OCI-LY7 (cell line): ENCODE measurements around the gene HPSE2.

ENCODE experiments used
- EZH2phosphoT487 ChIP-seq: fragments of 200-600 bp; sonication (generic); IDR thresholded peaks from 2 replicates; pipeline ENCODE4 v1.6.1; 2018; ENCODE audit warnings: low read depth, borderline replicate concordance, mild to moderate bottlenecking, mixed run types, antibody characterized with exemption, low read length, moderate library complexity, mixed read lengths
- TF ChIP-seq, protein P1 (sequence below): fragments of 200-600 bp; sonication (generic); conservative IDR thresholded peaks from 2 replicates; pipeline ENCODE4 v1.5.1; 2014; ENCODE audit warnings: mild to moderate bottlenecking, antibody characterized with exemption, low read length, moderate library complexity, mixed read lengths

DNA sequence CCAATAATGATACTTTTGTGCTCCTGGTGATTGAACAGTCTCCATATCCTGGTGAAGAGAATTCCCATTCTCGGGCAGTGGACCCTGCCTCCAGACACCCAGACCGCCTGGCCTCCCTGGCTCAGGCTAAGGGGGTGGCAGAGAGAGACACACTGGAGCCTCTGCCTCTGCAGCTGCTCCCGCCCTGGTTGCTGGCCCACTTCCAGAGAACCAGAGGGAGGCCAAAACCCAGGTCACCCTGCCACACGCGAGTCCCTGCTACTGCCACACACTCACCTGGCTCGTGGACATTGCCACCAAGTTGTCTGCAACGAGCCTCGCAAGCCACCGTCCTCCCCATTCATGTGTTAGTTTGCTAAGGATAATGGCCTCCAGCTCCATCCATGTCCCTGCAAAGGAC, 221.8 kb downstream of the HPSE2 start:
- TF ChIP-seq, protein P1, sequence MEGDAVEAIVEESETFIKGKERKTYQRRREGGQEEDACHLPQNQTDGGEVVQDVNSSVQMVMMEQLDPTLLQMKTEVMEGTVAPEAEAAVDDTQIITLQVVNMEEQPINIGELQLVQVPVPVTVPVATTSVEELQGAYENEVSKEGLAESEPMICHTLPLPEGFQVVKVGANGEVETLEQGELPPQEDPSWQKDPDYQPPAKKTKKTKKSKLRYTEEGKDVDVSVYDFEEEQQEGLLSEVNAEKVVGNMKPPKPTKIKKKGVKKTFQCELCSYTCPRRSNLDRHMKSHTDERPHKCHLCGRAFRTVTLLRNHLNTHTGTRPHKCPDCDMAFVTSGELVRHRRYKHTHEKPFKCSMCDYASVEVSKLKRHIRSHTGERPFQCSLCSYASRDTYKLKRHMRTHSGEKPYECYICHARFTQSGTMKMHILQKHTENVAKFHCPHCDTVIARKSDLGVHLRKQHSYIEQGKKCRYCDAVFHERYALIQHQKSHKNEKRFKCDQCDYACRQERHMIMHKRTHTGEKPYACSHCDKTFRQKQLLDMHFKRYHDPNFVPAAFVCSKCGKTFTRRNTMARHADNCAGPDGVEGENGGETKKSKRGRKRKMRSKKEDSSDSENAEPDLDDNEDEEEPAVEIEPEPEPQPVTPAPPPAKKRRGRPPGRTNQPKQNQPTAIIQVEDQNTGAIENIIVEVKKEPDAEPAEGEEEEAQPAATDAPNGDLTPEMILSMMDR, result no peak
- TF ChIP-seq EZH2phosphoT487, result no peak
